ENCODE measurements around the gene PLEK. TPM values are rescaled to one million over a fixed set of nuclear protein-coding genes. Genes with fewer than 3 reads are reported as not detected.

PLEK gene
- total and polyA plus RNA-seq, 10 of the 15 experiments (the other 5 are each of a cell fraction or from before 2014, with no cell fraction given) = 229 to 804 (median 362) TPM

DNA sequence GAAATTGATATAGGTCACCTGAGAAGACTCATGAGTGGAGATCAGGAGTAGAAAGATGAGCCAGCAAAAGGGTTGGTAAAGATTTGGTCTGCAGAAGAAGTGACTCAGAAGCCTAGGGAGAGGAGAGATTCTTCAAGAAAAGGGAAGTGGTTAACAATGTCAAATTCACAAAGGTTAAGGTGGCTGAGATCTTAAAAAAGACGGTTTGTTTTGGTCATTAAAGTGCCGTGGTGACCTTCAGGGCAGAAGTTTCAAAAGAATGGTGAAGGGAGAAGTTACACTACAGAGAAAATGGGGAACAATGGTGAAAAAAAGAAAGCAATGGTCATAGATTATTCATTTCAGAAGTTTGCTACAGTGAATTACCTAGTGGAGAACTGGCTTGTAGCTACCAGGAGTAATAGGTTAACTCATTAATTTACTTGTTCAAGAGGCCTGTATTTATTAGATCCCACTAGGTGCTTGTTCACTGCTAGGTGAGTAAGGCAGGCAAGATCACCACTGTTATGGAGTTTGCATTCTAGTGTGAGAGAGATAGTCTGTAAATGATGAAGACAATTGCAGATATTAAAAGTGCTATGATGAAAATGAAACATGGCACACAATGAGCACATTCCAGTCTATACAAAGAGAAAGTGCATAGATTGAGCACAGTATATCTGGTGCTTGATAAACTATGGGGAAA, 59.0 kb downstream of the PLEK start:
- DNase-seq (ENCODE audit: low read depth, low spot score) (peak; percentile 98), ATAC-seq (peak; percentile 85), FAIRE-seq (peak; percentile 91)
- H3K79me2 ChIP-seq (ENCODE audit: control insufficient read depth, insufficient read depth, low read length) = no peaks in the 10 kb centered on the region; the same call in 1 of the 2 replicates
- no peaks in the 10 kb centered on the region for H3K27me3 ChIP-seq (replicated peaks in 1 of 2; ENCODE audit: control insufficient read depth in 2 of 2, insufficient read depth in 2 of 2, low read length in 1 of 2)
- H3K9me3 ChIP-seq (replicated peaks; ENCODE audit: control insufficient read depth, insufficient read depth, low read length) = no peaks in the 10 kb centered on the region; the same call in 2 of the 3 replicates
- ChIA-PET POLR2A (interaction anchor here (1.0 to 4.9 kb wide), 8 partner anchors 8 to 61 kb away, joined by 3 to 40 read pairs (median 6); no protein-coding TSS in a partner anchor), RAD21 (ENCODE audit: unreplicated experiment) (interaction anchor here (0.7 to 7.8 kb wide), 8 partner anchors 12 to 66 kb away, joined by 3 to 116 read pairs (median 7); no protein-coding TSS in a partner anchor), SMC1A (ENCODE audit: uncharacterized antibody, unreplicated experiment) (interaction anchor here (1.0 to 11.0 kb wide), 6 partner anchors 10 to 45 kb away, joined by 3 to 200 read pairs (median 18); no protein-coding TSS in a partner anchor), CTCF (interaction anchor here (0.8 to 8.8 kb wide), 3 partner anchors 12 to 59 kb away, joined by 4 to 91 read pairs (median 6); partner anchors contain the start of gene PLEK)
- peaks cover 64% of the 10 kb centered on the region for H3K4me1 ChIP-seq (ENCODE audit: control insufficient read depth, insufficient read depth, low read length)
- 5% methylated on average over 2 of the region's 2 CpGs for WGBS (ENCODE audit: insufficient coverage, insufficient replicate concordance, low lambda C conversion rate, missing lambda C conversion rate)
- peak overlapping the region; percentile 88 for H3K27ac ChIP-seq (ENCODE audit: control insufficient read depth, insufficient read depth)
- in situ Hi-C loops (cut with MboI) = no loop called here
- H4K20me1 ChIP-seq (ENCODE audit: control insufficient read depth, insufficient read depth) = no peaks in the 10 kb centered on the region
- intact Hi-C loops (cut with micrococcal nuclease; ENCODE audit: unreplicated experiment) = loop anchor here (1.0 kb wide), 3 partner anchors 12 to 36 kb away; no protein-coding TSS in a partner anchor
- H3K4me2 ChIP-seq (ENCODE audit: control insufficient read depth, insufficient read depth) = peak overlapping the region; percentile 62
- H3K9ac ChIP-seq (ENCODE audit: control insufficient read depth, insufficient read depth, low read length) = peak overlapping the region; percentile 22; the same call in 1 of the 2 replicates
- H3K36me3 ChIP-seq (ENCODE audit: control insufficient read depth in 2 of 2, insufficient read depth in 2 of 2, low read length in 1 of 2) = no peaks in the 10 kb centered on the region
- peak overlapping the region; percentile 18; the same call in 1 of the 2 replicates for H3K4me3 ChIP-seq
- H2AFZ ChIP-seq (ENCODE audit: control insufficient read depth, low read depth, low read length) = no peak overlapping the region; the same call in 1 of the 2 replicates
- no TSS peak for BruUV-seq (replicated peaks)
- TF ChIP-seq ZZZ3 (IDR thresholded peaks at IDR 0.05; ENCODE audit: control insufficient read depth, insufficient read length, low read depth) (no peak), CEBPB (IDR thresholded peaks at IDR 0.05; ENCODE audit: borderline replicate concordance in 1 of 2, low read depth in 2 of 2, low read length in 2 of 2) (peak in 1 of 2 experiments; percentile 77; a peak in 1 of 4 replicates), ZNF217 (IDR thresholded peaks at IDR 0.05) (peak; percentile 95), IKZF2 (IDR thresholded peaks at IDR 0.05) (peak; percentile 99), BRCA1 (IDR thresholded peaks at IDR 0.05; ENCODE audit: low read depth, low read length) (no peak), SRF (IDR thresholded peaks at IDR 0.05; ENCODE audit: low read depth in 2 of 2, low read length in 2 of 2) (0 out of 4 replicates have a peak, but pooled peaks of 1 of the 2 experiments have one; percentile 21), IRF4 (IDR thresholded peaks at IDR 0.05; ENCODE audit: low read depth, low read length) (peak; percentile 96), POLR2A (IDR thresholded peaks at IDR 0.05; ENCODE audit: low read depth, low read length) (no peak), EP300 (IDR thresholded peaks at IDR 0.05; ENCODE audit: borderline replicate concordance in 1 of 2, control insufficient read depth in 1 of 2, low read depth in 2 of 2, low read length in 2 of 2) (peak; percentile 91 to 92), SREBF2 (IDR thresholded peaks at IDR 0.05; ENCODE audit: low read length) (no peak), CHD2 (IDR thresholded peaks at IDR 0.05; ENCODE audit: borderline replicate concordance, low read depth, low read length) (peak; percentile 76; the same call in 1 of the 2 replicates)
- TF ChIP-seq, protein P1, sequence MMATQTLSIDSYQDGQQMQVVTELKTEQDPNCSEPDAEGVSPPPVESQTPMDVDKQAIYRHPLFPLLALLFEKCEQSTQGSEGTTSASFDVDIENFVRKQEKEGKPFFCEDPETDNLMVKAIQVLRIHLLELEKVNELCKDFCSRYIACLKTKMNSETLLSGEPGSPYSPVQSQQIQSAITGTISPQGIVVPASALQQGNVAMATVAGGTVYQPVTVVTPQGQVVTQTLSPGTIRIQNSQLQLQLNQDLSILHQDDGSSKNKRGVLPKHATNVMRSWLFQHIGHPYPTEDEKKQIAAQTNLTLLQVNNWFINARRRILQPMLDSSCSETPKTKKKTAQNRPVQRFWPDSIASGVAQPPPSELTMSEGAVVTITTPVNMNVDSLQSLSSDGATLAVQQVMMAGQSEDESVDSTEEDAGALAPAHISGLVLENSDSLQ (IDR thresholded peaks at IDR 0.05) = no peak
- TF ChIP-seq, protein P2, sequence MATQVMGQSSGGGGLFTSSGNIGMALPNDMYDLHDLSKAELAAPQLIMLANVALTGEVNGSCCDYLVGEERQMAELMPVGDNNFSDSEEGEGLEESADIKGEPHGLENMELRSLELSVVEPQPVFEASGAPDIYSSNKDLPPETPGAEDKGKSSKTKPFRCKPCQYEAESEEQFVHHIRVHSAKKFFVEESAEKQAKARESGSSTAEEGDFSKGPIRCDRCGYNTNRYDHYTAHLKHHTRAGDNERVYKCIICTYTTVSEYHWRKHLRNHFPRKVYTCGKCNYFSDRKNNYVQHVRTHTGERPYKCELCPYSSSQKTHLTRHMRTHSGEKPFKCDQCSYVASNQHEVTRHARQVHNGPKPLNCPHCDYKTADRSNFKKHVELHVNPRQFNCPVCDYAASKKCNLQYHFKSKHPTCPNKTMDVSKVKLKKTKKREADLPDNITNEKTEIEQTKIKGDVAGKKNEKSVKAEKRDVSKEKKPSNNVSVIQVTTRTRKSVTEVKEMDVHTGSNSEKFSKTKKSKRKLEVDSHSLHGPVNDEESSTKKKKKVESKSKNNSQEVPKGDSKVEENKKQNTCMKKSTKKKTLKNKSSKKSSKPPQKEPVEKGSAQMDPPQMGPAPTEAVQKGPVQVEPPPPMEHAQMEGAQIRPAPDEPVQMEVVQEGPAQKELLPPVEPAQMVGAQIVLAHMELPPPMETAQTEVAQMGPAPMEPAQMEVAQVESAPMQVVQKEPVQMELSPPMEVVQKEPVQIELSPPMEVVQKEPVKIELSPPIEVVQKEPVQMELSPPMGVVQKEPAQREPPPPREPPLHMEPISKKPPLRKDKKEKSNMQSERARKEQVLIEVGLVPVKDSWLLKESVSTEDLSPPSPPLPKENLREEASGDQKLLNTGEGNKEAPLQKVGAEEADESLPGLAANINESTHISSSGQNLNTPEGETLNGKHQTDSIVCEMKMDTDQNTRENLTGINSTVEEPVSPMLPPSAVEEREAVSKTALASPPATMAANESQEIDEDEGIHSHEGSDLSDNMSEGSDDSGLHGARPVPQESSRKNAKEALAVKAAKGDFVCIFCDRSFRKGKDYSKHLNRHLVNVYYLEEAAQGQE (IDR thresholded peaks at IDR 0.05; ENCODE audit: low read depth, low read length) = no peak
- TF ChIP-seq, protein P3, sequence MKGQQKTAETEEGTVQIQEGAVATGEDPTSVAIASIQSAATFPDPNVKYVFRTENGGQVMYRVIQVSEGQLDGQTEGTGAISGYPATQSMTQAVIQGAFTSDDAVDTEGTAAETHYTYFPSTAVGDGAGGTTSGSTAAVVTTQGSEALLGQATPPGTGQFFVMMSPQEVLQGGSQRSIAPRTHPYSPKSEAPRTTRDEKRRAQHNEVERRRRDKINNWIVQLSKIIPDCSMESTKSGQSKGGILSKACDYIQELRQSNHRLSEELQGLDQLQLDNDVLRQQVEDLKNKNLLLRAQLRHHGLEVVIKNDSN (IDR thresholded peaks at IDR 0.05; ENCODE audit: borderline replicate concordance, extremely low read length, insufficient read depth, low read depth, low read length) = no peak
- TF ChIP-seq, protein P4, sequence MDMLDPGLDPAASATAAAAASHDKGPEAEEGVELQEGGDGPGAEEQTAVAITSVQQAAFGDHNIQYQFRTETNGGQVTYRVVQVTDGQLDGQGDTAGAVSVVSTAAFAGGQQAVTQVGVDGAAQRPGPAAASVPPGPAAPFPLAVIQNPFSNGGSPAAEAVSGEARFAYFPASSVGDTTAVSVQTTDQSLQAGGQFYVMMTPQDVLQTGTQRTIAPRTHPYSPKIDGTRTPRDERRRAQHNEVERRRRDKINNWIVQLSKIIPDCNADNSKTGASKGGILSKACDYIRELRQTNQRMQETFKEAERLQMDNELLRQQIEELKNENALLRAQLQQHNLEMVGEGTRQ (IDR thresholded peaks at IDR 0.05; ENCODE audit: borderline replicate concordance, low read depth, low read length) = no peak

Data from GM12878 (cell line).